Measurements from ENCODE around the gene VWA3B.
"Not testable (repeated sequence)": the region's sequence is repeated elsewhere in the genome, so short reads cannot be mapped to it uniquely, and the experiment has no call there.

Gene VWA3B

GRCh38 chr2:98043101-98043500 lies 43.9 kb upstream of the VWA3B start:
- no peak overlapping the region for H3K27ac ChIP-seq
- no peak for DNase-seq (ENCODE audit: low spot score)
- no peak for TF ChIP-seq CTCF (conservative IDR thresholded peaks at IDR 0.05; ENCODE audit: low read depth)
- POLR2A ChIA-PET (ENCODE audit: low non-redundant PET): no interaction called here
- CTCF ChIA-PET: interaction anchor here (1.0 kb wide), 1 partner anchor 18 kb away, joined by 3 read pairs; no protein-coding TSS in a partner anchor

GRCh38 chr2:98044730-98045129 lies 42.2 kb upstream of the VWA3B start:
- DNase-seq (ENCODE audit: low spot score); H3K27ac ChIP-seq; CTCF ChIA-PET; POLR2A ChIA-PET (ENCODE audit: low non-redundant PET): not testable (repeated sequence)

GRCh38 chr2:98050070-98050469 lies 36.9 kb upstream of the VWA3B start:
- DNase-seq (ENCODE audit: low spot score): peak; percentile 8
- no peak for TF ChIP-seq CTCF (conservative IDR thresholded peaks at IDR 0.05; ENCODE audit: low read depth)
- ChIA-PET POLR2A (ENCODE audit: low non-redundant PET) (no interaction called here), CTCF (interaction anchor here (0.8 kb wide), 1 partner anchor 797 kb away, joined by 4 read pairs; no protein-coding TSS in a partner anchor)
- no peak overlapping the region for H3K27ac ChIP-seq

- no peak for TF ChIP-seq CTCF (conservative IDR thresholded peaks at IDR 0.05; ENCODE audit: low read depth)
- H3K27ac ChIP-seq: no peak overlapping the region
- DNase-seq (ENCODE audit: low spot score): no peak
- CTCF ChIA-PET: no interaction called here
- POLR2A ChIA-PET (ENCODE audit: low non-redundant PET): no interaction called here
Measured at GRCh38 chr2:98058191-98058975, 28.6 kb upstream of the VWA3B start.

- CTCF ChIA-PET: no interaction called here
Measured at GRCh38 chr2:98060277-98060676, 26.7 kb upstream of the VWA3B start.

GRCh38 chr2:98063291-98063854 lies 23.6 kb upstream of the VWA3B start:
- ChIA-PET POLR2A (ENCODE audit: low non-redundant PET) (no interaction called here), CTCF (no interaction called here)
- TF ChIP-seq CTCF (conservative IDR thresholded peaks at IDR 0.05; ENCODE audit: low read depth): no peak
- DNase-seq (ENCODE audit: low spot score): no peak
- no peak overlapping the region for H3K27ac ChIP-seq

More at GRCh38 chr2:98060277-98060676, 26.7 kb upstream of the VWA3B start:
- DNase-seq (ENCODE audit: low spot score): no peak
- H3K27ac ChIP-seq: no peak overlapping the region
- POLR2A ChIA-PET (ENCODE audit: low non-redundant PET): no interaction called here
- TF ChIP-seq CTCF (conservative IDR thresholded peaks at IDR 0.05; ENCODE audit: low read depth): no peak

GRCh38 chr2:98065808-98066207 lies 21.2 kb upstream of the VWA3B start:
- POLR2A ChIA-PET (ENCODE audit: low non-redundant PET): no interaction called here
- CTCF ChIA-PET: interaction anchor here (0.7 kb wide), 1 partner anchor 168 kb away, joined by 3 read pairs; no protein-coding TSS in a partner anchor
- H3K27ac ChIP-seq: no peak overlapping the region
- TF ChIP-seq CTCF (conservative IDR thresholded peaks at IDR 0.05; ENCODE audit: low read depth): no peak
- no peak for DNase-seq (ENCODE audit: low spot score)

Measured in RWPE1 (cell line).